ENCODE measurements around the gene KCNH3.

Gene KCNH3

DNA sequence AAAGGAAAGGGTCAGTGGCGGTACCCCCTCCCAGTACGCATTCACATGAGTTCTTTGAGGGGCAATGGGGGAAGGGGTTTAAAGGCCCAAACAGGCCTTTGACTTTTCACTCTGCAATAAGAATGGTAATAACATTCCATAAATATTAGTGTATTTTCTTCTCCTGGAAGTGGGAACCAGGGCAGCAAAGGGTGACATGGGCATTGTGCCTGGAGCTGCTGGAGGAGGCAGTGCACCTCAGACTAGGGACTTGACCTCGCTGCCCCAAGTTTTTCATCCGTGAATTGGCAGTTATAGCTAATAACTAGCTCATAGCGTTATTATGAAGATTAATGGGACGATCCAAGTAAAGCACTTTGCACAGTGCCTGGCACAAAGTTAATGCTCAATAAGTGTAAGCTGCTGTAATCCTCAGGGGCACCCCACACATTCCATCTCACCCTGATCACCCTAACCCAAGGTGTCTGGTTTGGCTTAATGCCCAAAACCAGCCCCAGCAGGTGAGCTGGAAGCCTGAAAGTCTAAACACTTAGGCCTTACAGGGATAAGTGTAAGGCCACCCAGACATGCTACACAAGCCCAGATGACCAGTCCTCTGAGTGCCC, 2.8 kb upstream of the KCNH3 start:
- peak; percentile 33 for DNase-seq (ENCODE audit: low read depth)
- H3K4me3 ChIP-seq (ENCODE audit: low read length): no peak overlapping the region
- TF ChIP-seq CTCF (IDR thresholded peaks at IDR 0.05; ENCODE audit: insufficient read depth, low read depth, low read length, missing control alignments): no peak

DNA sequence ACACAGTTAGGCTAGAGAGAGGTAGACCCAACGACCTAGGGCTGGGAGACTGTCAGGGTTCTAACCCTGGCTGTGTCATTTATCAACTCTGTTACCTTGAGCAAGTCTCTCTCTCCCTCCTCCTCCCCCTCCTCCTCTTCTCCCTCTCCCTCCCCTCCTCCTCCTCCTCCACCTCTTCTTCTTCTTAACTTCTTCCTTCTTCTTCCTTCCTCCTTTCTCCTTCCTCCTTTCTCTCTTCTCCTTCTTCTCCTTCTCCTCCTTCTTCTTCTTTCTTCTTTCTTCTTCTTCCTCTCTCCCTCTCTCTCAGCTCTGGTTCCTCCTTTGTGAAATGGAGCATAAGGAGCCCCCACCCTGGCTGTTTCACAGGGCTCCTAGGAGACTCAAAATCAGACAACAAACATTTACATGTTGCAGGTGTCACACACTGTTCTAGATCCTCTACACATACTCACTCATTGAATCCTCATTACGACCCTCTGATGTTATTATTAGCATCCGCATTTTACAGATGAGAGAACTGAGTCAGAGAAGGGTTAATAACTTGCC, 2.2 kb upstream of the KCNH3 start:
- H3K4me3 ChIP-seq (ENCODE audit: low read length): no peak overlapping the region
- TF ChIP-seq CTCF (IDR thresholded peaks at IDR 0.05; ENCODE audit: insufficient read depth, low read depth, low read length, missing control alignments): no peak
- DNase-seq (ENCODE audit: low read depth): no peak

- peak overlapping the region; percentile 19 for H3K4me3 ChIP-seq (ENCODE audit: low read length)
- DNase-seq (ENCODE audit: low read depth): no peak
- TF ChIP-seq CTCF (IDR thresholded peaks at IDR 0.05; ENCODE audit: insufficient read depth, low read depth, low read length, missing control alignments): no peak
Observed at GRCh38 chr12:49537231-49537751, 1.5 kb upstream of the KCNH3 start.

DNA sequence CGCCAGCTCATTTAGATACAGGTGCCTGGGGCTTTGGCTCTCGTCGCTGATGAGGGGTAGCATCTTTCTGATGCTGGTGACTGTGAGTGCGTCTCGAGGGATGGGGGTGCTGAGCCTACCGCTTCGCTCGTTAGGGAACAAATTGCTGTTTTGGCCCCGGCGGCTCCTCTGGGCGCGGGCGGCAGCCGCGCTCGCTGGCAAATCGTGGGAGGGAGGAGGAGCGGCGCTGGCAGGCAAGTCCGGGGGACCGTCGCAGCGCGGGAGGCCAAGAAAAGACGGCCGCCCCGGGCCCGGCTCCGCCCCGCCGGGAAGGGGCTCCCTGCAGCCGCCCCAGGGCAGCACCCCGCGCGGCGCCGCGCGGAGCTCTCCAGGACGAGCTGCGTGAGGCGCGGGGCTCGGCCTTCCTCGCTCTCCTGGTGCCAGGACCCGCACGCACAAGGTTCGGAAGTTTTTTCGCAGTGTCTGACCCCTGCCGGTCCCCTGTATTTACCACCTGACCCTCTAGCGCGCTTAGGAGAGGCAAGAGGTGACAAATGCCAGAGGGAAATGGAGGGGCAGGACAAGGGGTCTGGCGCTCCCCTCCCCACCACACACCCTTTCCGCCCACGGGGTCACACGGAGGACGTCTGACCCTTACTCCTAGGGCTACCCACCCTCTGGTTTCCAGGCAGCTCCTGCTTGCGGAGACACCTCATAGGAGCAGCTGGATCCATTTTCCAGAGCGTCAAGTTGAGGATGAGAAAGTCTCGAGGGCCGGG, 899 bp upstream of the KCNH3 start:
- H3K4me3 ChIP-seq (ENCODE audit: low read length): peak overlapping the region; percentile 41

DNA sequence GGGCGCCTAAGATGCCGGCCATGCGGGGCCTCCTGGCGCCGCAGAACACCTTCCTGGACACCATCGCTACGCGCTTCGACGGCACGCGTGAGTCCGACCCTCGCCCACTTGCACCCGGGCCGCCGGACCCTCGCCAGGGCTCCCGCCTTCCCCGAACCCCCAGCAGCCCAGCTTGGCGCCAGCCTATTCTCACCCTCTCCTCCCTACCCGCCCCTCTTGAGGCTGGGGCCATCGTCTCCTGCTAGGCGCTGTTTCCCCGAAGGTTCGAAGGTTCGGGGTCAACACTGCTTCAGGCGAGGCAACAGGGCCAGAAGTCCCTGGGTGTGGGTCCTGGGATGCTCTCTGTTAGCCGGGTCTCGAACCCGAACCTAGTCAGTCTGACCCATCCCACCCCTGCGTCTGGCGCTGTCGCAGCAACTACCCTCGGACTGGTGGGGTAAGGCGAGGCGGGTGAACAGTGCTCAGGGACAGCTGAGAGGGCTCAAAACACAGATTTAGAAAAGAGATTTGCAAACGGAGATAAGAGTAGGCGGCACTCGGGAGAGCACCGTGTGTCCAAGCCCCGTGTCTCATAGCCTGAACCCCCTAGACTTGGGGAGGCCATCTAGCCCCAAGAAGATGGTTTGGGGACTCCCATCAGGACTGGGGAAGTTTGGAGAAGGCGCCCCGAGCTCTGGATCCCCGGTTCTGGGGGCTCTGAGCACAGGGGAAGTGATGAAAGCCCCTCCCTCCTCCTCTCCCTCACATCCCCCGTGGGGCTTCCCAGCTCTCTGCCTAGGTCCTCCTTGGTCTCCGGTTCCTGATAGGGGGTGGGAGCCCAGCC, 787 bp downstream of the KCNH3 start:
- TF ChIP-seq CTCF (IDR thresholded peaks at IDR 0.05; ENCODE audit: insufficient read depth, low read depth, low read length, missing control alignments): no peak
- no peak overlapping the region for H3K4me3 ChIP-seq (ENCODE audit: low read length)
- DNase-seq (ENCODE audit: low read depth): no peak

More for the DNA sequence above, 899 bp upstream of the KCNH3 start:
- peak; percentile 16 for DNase-seq (ENCODE audit: low read depth)
- no peak for TF ChIP-seq CTCF (IDR thresholded peaks at IDR 0.05; ENCODE audit: insufficient read depth, low read depth, low read length, missing control alignments)

DNA sequence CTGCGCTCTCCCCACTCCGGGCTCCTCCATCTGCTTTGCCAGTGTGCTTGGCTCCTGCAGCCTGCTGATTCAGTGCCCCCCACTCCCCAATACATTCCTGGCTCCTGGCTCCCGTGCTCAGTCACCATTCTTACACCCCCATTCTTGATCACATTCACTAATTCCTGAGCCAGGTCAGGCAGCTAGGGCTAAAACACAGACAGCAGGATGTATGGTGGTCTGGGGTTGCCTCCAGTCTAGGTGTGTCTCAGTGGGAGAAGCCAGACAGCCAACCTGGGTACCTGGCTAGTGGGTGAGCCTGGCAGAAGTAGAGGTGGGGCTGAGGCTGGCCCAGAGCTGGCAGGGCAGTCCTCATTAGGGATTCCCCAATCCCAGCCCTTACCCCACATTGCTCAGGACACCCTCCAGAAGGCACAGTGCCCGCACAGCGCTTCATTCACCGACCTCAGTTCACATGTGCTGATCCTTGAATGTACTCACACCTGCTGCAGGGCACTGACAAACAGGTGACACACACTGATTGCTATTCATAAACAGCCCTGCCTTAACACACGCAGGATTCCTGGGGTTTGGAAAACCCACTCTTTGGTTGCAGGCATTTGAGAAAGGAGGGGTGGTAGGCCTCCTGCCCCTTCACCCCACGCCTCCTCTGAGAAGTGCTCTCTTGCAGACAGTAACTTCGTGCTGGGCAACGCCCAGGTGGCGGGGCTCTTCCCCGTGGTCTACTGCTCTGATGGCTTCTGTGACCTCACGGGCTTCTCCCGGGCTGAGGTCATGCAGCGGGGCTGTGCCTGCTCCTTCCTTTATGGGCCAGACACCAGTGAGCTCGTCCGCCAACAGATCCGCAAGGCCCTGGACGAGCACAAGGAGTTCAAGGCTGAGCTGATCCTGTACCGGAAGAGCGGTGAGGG, 1.7 kb downstream of the KCNH3 start:
- no peak for TF ChIP-seq CTCF (IDR thresholded peaks at IDR 0.05; ENCODE audit: insufficient read depth, low read depth, low read length, missing control alignments)

More for the DNA sequence above, 1.7 kb downstream of the KCNH3 start:
- DNase-seq (ENCODE audit: low read depth): peak; percentile 89
- H3K4me3 ChIP-seq (ENCODE audit: low read length): no peak overlapping the region
